ENCODE measurements around the gene VDAC1. TPM values are rescaled to one million over a fixed set of nuclear protein-coding genes. Genes with fewer than 3 reads are reported as not detected.

Gene VDAC1
- polyA plus RNA-seq, 1 donor (not counting 4 experiments of a cell fraction or from before 2014, with no cell fraction given) = 300 TPM

DNA sequence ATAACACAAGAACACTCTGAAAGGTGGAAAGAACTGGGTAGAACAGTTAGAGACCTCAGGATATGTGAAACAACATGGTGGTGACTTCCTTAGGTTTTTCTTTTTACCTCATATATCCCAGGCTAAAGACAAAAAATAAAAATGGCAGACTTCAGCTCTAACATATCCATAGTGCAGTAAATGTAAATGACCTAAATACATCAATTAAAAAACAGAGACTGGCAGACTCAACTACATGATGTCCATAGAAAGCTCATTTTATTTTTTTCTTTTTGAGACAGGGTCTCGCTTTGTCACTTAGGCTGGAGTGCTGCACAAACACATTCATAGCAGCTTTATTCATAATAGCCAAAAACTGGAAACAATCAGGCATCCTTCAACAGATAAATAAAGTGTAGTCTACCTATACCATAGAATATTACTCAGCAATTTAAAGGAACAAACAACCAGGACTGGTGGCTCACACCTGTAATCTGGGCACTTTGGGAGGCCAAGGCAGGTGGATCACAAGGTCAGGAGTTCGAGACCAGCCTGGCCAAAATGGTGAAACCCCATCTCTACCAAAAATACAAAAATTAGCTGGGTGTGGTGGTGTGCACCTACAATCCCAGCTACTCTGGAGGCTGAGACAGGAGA is 41.2 kb downstream of the VDAC1 start:
- no peak overlapping the region for H3K27ac ChIP-seq (ENCODE audit: control insufficient read depth, insufficient read depth, low read length)
- no peak overlapping the region for H3K4me3 ChIP-seq (ENCODE audit: control insufficient read depth in 2 of 3, extremely low read depth in 1 of 3, insufficient read depth in 2 of 3, low read depth in 1 of 3, low read length in 3 of 3)
- TF ChIP-seq, protein P1, sequence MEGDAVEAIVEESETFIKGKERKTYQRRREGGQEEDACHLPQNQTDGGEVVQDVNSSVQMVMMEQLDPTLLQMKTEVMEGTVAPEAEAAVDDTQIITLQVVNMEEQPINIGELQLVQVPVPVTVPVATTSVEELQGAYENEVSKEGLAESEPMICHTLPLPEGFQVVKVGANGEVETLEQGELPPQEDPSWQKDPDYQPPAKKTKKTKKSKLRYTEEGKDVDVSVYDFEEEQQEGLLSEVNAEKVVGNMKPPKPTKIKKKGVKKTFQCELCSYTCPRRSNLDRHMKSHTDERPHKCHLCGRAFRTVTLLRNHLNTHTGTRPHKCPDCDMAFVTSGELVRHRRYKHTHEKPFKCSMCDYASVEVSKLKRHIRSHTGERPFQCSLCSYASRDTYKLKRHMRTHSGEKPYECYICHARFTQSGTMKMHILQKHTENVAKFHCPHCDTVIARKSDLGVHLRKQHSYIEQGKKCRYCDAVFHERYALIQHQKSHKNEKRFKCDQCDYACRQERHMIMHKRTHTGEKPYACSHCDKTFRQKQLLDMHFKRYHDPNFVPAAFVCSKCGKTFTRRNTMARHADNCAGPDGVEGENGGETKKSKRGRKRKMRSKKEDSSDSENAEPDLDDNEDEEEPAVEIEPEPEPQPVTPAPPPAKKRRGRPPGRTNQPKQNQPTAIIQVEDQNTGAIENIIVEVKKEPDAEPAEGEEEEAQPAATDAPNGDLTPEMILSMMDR (optimal IDR thresholded peaks at IDR 0.05 in 1 of 3, IDR thresholded peaks at IDR 0.05 in 1 of 3, conservative IDR thresholded peaks at IDR 0.05 in 1 of 3; ENCODE audit: extremely low read depth in 1 of 3, insufficient read depth in 2 of 3, low read length in 3 of 3) = no peak
- TF ChIP-seq EZH2 (IDR thresholded peaks at IDR 0.05; ENCODE audit: low read length) = no peak
- H3K27me3 ChIP-seq (ENCODE audit: control insufficient read depth, extremely low read depth, insufficient read depth, low read length) = no peaks in the 10 kb centered on the region
- H3K9me1 ChIP-seq (ENCODE audit: control insufficient read depth, extremely low read depth, insufficient read depth, low read length) = no peaks in the 10 kb centered on the region
- no peak overlapping the region for H2AFZ ChIP-seq (ENCODE audit: control insufficient read depth, low read length)
- dilution Hi-C loops (cut with MboI; ENCODE audit: extremely low pct_ligation_motif_present, low sequenced_read_pairs) = no loop called here
- DNase-seq (ENCODE audit: low read depth, low spot score) (no peak), FAIRE-seq (no peak)
- peaks cover 59% of the 10 kb centered on the region for H3K79me2 ChIP-seq (ENCODE audit: control insufficient read depth, insufficient read depth, low read length)
- peaks cover 2% of the 10 kb centered on the region for H4K20me1 ChIP-seq (ENCODE audit: control insufficient read depth, extremely low read depth, insufficient read depth, low read length)
- no peak overlapping the region for H3K4me2 ChIP-seq (ENCODE audit: control insufficient read depth, extremely low read depth, insufficient read depth, low read depth, low read length)
- no peaks in the 10 kb centered on the region for H3K9me3 ChIP-seq (ENCODE audit: control insufficient read depth, low read depth, low read length)
- no peaks in the 10 kb centered on the region for H3K36me3 ChIP-seq (ENCODE audit: control insufficient read depth in 2 of 2, extremely low read depth in 1 of 2, insufficient read depth in 2 of 2, low read length in 2 of 2)
- no peak overlapping the region for H3K9ac ChIP-seq (ENCODE audit: control insufficient read depth, extremely low read depth, insufficient read depth, low read length)
- H3K4me1 ChIP-seq (ENCODE audit: control insufficient read depth, extremely low read depth, insufficient read depth, low read length) = peaks cover 12% of the 10 kb centered on the region

DNA sequence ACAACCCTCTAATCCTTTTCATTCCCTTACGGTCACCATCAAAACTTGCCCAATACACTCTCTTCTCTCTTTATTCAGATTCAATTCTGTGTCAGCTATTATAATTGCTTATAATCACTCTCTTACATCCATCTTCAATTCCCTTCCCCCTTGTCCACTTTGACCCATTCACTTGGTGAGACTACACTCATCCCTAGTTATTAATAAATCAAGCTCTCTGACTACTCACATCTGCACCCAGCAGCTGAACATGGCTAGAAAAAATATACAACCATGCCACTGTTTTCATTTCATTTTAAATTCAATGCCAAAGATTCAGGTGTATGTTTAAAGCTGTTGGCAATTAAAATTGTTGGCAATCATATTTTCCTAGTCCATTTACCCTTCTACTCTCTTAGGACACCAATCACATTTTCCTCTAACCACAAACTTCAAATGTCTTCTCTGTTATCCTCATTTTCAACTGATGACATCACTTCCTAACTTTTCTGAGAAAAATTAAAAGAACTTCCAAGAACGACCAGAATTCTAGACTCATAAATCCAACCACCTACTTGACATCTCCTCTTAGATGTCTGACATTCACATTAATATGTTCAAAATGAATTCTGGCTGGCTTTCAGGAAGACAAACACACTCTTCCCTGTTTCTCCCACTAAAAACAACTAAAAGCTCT is 41.8 kb downstream of the VDAC1 start:
- H3K27me3 ChIP-seq (ENCODE audit: control insufficient read depth, extremely low read depth, insufficient read depth, low read length) = no peaks in the 10 kb centered on the region
- H3K4me2 ChIP-seq (ENCODE audit: control insufficient read depth, extremely low read depth, insufficient read depth, low read depth, low read length) = no peak overlapping the region
- H2AFZ ChIP-seq (ENCODE audit: control insufficient read depth, low read length) = no peak overlapping the region
- H4K20me1 ChIP-seq (ENCODE audit: control insufficient read depth, extremely low read depth, insufficient read depth, low read length) = peaks cover 2% of the 10 kb centered on the region
- peaks cover 12% of the 10 kb centered on the region for H3K4me1 ChIP-seq (ENCODE audit: control insufficient read depth, extremely low read depth, insufficient read depth, low read length)
- H3K9ac ChIP-seq (ENCODE audit: control insufficient read depth, extremely low read depth, insufficient read depth, low read length) = no peak overlapping the region
- H3K9me1 ChIP-seq (ENCODE audit: control insufficient read depth, extremely low read depth, insufficient read depth, low read length) = no peaks in the 10 kb centered on the region
- TF ChIP-seq, protein P1 (optimal IDR thresholded peaks at IDR 0.05 in 1 of 3, IDR thresholded peaks at IDR 0.05 in 1 of 3, conservative IDR thresholded peaks at IDR 0.05 in 1 of 3; ENCODE audit: extremely low read depth in 1 of 3, insufficient read depth in 2 of 3, low read length in 3 of 3) = no peak
- TF ChIP-seq EZH2 (IDR thresholded peaks at IDR 0.05; ENCODE audit: low read length) = no peak
- peaks cover 54% of the 10 kb centered on the region for H3K79me2 ChIP-seq (ENCODE audit: control insufficient read depth, insufficient read depth, low read length)
- H3K9me3 ChIP-seq (ENCODE audit: control insufficient read depth, low read depth, low read length) = no peaks in the 10 kb centered on the region
- DNase-seq (ENCODE audit: low read depth, low spot score) (no peak), FAIRE-seq (no peak)
- H3K4me3 ChIP-seq (ENCODE audit: control insufficient read depth in 2 of 3, extremely low read depth in 1 of 3, insufficient read depth in 2 of 3, low read depth in 1 of 3, low read length in 3 of 3) = no peak overlapping the region
- dilution Hi-C loops (cut with MboI; ENCODE audit: extremely low pct_ligation_motif_present, low sequenced_read_pairs) = no loop called here
- H3K36me3 ChIP-seq (ENCODE audit: control insufficient read depth in 2 of 2, extremely low read depth in 1 of 2, insufficient read depth in 2 of 2, low read length in 2 of 2) = no peaks in the 10 kb centered on the region
- no peak overlapping the region for H3K27ac ChIP-seq (ENCODE audit: control insufficient read depth, insufficient read depth, low read length)
